Nephron progenitor cell (in vitro differentiated cells): ENCODE measurements around the gene SPTLC3.
A peak's percentile ranks its signal among the peaks of the same experiment; 100 is the strongest.

Experiments used
- DNase-seq: peaks from one replicate; pipeline ENCODE4 v3.0.0; 2021
- H3K27ac Mint-ChIP-seq: 2 replicates; pipeline ENCODE4 v1.8.0; 2021; ENCODE audit warnings: mild to moderate bottlenecking, moderate library complexity, mixed read lengths
- H3K27me3 Mint-ChIP-seq: 2 replicates; pipeline ENCODE4 v1.8.0; 2021; ENCODE audit warnings: mild to moderate bottlenecking, low read depth, mixed read lengths; ENCODE audit not compliant: poor library complexity
- H3K36me3 Mint-ChIP-seq: 2 replicates; pipeline ENCODE4 v1.8.0; 2021; ENCODE audit warnings: low read depth, mixed read lengths
- H3K4me1 Mint-ChIP-seq: 2 replicates; pipeline ENCODE4 v1.8.0; 2021; ENCODE audit warnings: mixed read lengths
- H3K4me3 Mint-ChIP-seq: 2 replicates; pipeline ENCODE4 v1.8.0; 2021; ENCODE audit warnings: mild to moderate bottlenecking, moderate library complexity, mixed read lengths
- H3K9me3 Mint-ChIP-seq: 2 replicates; pipeline ENCODE4 v1.8.0; 2021; ENCODE audit warnings: mild to moderate bottlenecking, moderate library complexity, mixed read lengths
- CTCF ChIP-seq: fragments of 200-600 bp; sonication (generic); IDR thresholded peaks from 2 replicates; pipeline ENCODE4 v1.5.0; 2021; ENCODE audit warnings: antibody characterized with exemption

Gene SPTLC3

GRCh38 chr20:13012886-13013285, 4.1 kb downstream of the SPTLC3 start:
- Mint-ChIP-seq H3K4me1 (peaks cover 47% of the 10 kb centered on the region), H3K4me3 (no peak overlapping the region), H3K27me3 (no peaks in the 10 kb centered on the region), H3K27ac (peak overlapping the region; percentile 56), H3K9me3 (peaks cover 9% of the 10 kb centered on the region), H3K36me3 (peaks cover 16% of the 10 kb centered on the region)
- DNase-seq = no peak
- no peak for TF ChIP-seq CTCF

GRCh38 chr20:13013411-13013810, 4.6 kb downstream of the SPTLC3 start:
- no peak overlapping the region for H3K27ac Mint-ChIP-seq

GRCh38 chr20:13017235-13017634, 8.5 kb downstream of the SPTLC3 start:
- Mint-ChIP-seq H3K36me3 (peaks cover 44% of the 10 kb centered on the region), H3K4me1 (peaks cover 22% of the 10 kb centered on the region), H3K27me3 (no peaks in the 10 kb centered on the region), H3K4me3 (no peak overlapping the region), H3K27ac (no peak overlapping the region), H3K9me3 (peaks cover 24% of the 10 kb centered on the region)
- no peak for DNase-seq
- TF ChIP-seq CTCF = no peak

More at GRCh38 chr20:13013411-13013810, 4.6 kb downstream of the SPTLC3 start:
- no peak for TF ChIP-seq CTCF
- H3K36me3 Mint-ChIP-seq = peaks cover 16% of the 10 kb centered on the region
- H3K27me3 Mint-ChIP-seq = no peaks in the 10 kb centered on the region
- H3K4me1 Mint-ChIP-seq = peaks cover 47% of the 10 kb centered on the region
- no peak for DNase-seq
- H3K9me3 Mint-ChIP-seq = peaks cover 9% of the 10 kb centered on the region
- no peak overlapping the region for H3K4me3 Mint-ChIP-seq

GRCh38 chr20:13017883-13018535, 9.2 kb downstream of the SPTLC3 start:
- Mint-ChIP-seq H3K9me3 (peaks cover 29% of the 10 kb centered on the region), H3K36me3 (peaks cover 51% of the 10 kb centered on the region), H3K4me3 (no peak overlapping the region), H3K27ac (no peak overlapping the region), H3K4me1 (peaks cover 22% of the 10 kb centered on the region), H3K27me3 (peaks cover 2% of the 10 kb centered on the region)
- no peak for TF ChIP-seq CTCF
- no peak for DNase-seq

- Mint-ChIP-seq H3K9me3 (peaks cover 26% of the 10 kb centered on the region), H3K27ac (no peak overlapping the region), H3K27me3 (peaks cover 2% of the 10 kb centered on the region), H3K4me1 (peaks cover 20% of the 10 kb centered on the region), H3K4me3 (no peak overlapping the region), H3K36me3 (peaks cover 44% of the 10 kb centered on the region)
- no peak for TF ChIP-seq CTCF
- DNase-seq = no peak
Observed at GRCh38 chr20:13021205-13021970, 12.6 kb downstream of the SPTLC3 start.
